GM21786 (cell line): ENCODE data around the gene RAD51B.
"Not testable (repeated sequence)": the region's sequence is repeated elsewhere in the genome, so short reads cannot be mapped to it uniquely, and the experiment has no call there.

Source experiments
- ATAC-seq: cut with Tn5 transposase; IDR thresholded peaks from one replicate; pipeline ENCODE4 v1.9.1; 2021; ENCODE audit not compliant: unreplicated experiment

Gene RAD51B

GRCh38 chr14:67819563-67820421 is at the start of gene RAD51B:
Gene RAD51B, plus strand, starts transcription at chr14:67819779.
- ATAC-seq: peak; percentile 49

- no peak for ATAC-seq
Measured at GRCh38 chr14:67773844-67774377, 45.7 kb upstream of the RAD51B start.

- no peak for ATAC-seq
Measured at GRCh38 chr14:67776653-67777322, 42.8 kb upstream of the RAD51B start.

- ATAC-seq: no peak
Measured at GRCh38 chr14:67778792-67779191, 40.8 kb upstream of the RAD51B start.

- no peak for ATAC-seq
Measured at GRCh38 chr14:67782090-67782489, 37.5 kb upstream of the RAD51B start.

GRCh38 chr14:67784244-67784823 is 35.2 kb upstream of the RAD51B start:
- no peak for ATAC-seq

- no peak for ATAC-seq
Measured at GRCh38 chr14:67785270-67786109, 34.1 kb upstream of the RAD51B start.

- ATAC-seq: no peak
Measured at GRCh38 chr14:67787673-67788072, 31.9 kb upstream of the RAD51B start.

- no peak for ATAC-seq
Measured at GRCh38 chr14:67798731-67799130, 20.8 kb upstream of the RAD51B start.

- no peak for ATAC-seq
Measured at GRCh38 chr14:67800743-67801142, 18.8 kb upstream of the RAD51B start.

- no peak for ATAC-seq
Measured at GRCh38 chr14:67806246-67806645, 13.3 kb upstream of the RAD51B start.

- no peak for ATAC-seq
Measured at GRCh38 chr14:67814821-67815220, 4.8 kb upstream of the RAD51B start.

GRCh38 chr14:67815573-67816225 is 3.9 kb upstream of the RAD51B start:
- no peak for ATAC-seq

GRCh38 chr14:67816326-67817002 is 3.1 kb upstream of the RAD51B start, which contains the start of gene ZFYVE26:
Gene ZFYVE26, minus strand, starts transcription at chr14:67816590. Its CDS starts 627 bp downstream, at chr14:67815963.
- ATAC-seq: peak; percentile 87

GRCh38 chr14:67817750-67818438 is 1.7 kb upstream of the RAD51B start:
- ATAC-seq: no peak

GRCh38 chr14:67818476-67818875 is 1.1 kb upstream of the RAD51B start:
- ATAC-seq: not testable (repeated sequence)

GRCh38 chr14:67820428-67820971 is 921 bp downstream of the RAD51B start:
- ATAC-seq: no peak

GRCh38 chr14:67821121-67821520 is 1.5 kb downstream of the RAD51B start:
- ATAC-seq: no peak

- ATAC-seq: no peak
Measured at GRCh38 chr14:67831113-67831512, 11.5 kb downstream of the RAD51B start.
